Type B pancreatic cell (in vitro differentiated cells): ENCODE results near the gene PHF1. TPM values are rescaled to one million over a fixed set of nuclear protein-coding genes. Genes with fewer than 3 reads are reported as not detected.

Source experiments
- DNase-seq: peaks from one replicate; pipeline ENCODE4 v3.0.0; 2021; ENCODE audit warnings: mixed read lengths; ENCODE audit not compliant: unreplicated experiment; ENCODE audit errors: extremely low spot score
- H3K27ac Mint-ChIP-seq: 2 replicates; pipeline ENCODE4 v1.8.0; 2021; ENCODE audit warnings: mild to moderate bottlenecking, mixed read lengths
- H3K27me3 Mint-ChIP-seq: 2 replicates; pipeline ENCODE4 v1.8.0; 2021; ENCODE audit warnings: mixed read lengths
- H3K36me3 Mint-ChIP-seq: 2 replicates; pipeline ENCODE4 v1.8.0; 2021; ENCODE audit warnings: mixed read lengths
- H3K4me1 Mint-ChIP-seq: one replicate; pipeline ENCODE4 v1.8.0; 2021; ENCODE audit warnings: mixed read lengths; ENCODE audit not compliant: unreplicated experiment
- H3K4me3 Mint-ChIP-seq: 2 replicates; pipeline ENCODE4 v1.8.0; 2021; ENCODE audit warnings: mild to moderate bottlenecking, mixed read lengths
- H3K9me3 Mint-ChIP-seq: 2 replicates; pipeline ENCODE4 v1.8.0; 2021; ENCODE audit warnings: mixed read lengths
- CTCF ChIP-seq: fragments of 200-600 bp; sonication (generic); conservative IDR thresholded peaks from 2 replicates; pipeline ENCODE4 v1.5.0; 2021; ENCODE audit warnings: antibody characterized with exemption, mild to moderate bottlenecking
- total RNA-seq: library from RNA; stranded (reverse); gene quantifications from 2 replicates; pipeline ENCODE4 v1.2.1, GENCODE V29; 2021; ENCODE audit warnings: low replicate concordance

Gene PHF1
- total RNA-seq, 1 donor from 2014 or later, result 49.6 TPM

- H3K27me3 Mint-ChIP-seq, result peaks cover 3% of the 10 kb centered on the region
- TF ChIP-seq CTCF, result no peak
- peaks cover 50% of the 10 kb centered on the region for H3K4me1 Mint-ChIP-seq
- no peaks in the 10 kb centered on the region for H3K9me3 Mint-ChIP-seq
- H3K36me3 Mint-ChIP-seq, result peaks cover 21% of the 10 kb centered on the region
- DNase-seq, result no peak
- peak overlapping the region; percentile 67 for H3K4me3 Mint-ChIP-seq
- peak overlapping the region; percentile 46 for H3K27ac Mint-ChIP-seq
These were observed 21.7 kb downstream of the PHF1 start for GRCh38 chr6:33432546-33432945.

DNA sequence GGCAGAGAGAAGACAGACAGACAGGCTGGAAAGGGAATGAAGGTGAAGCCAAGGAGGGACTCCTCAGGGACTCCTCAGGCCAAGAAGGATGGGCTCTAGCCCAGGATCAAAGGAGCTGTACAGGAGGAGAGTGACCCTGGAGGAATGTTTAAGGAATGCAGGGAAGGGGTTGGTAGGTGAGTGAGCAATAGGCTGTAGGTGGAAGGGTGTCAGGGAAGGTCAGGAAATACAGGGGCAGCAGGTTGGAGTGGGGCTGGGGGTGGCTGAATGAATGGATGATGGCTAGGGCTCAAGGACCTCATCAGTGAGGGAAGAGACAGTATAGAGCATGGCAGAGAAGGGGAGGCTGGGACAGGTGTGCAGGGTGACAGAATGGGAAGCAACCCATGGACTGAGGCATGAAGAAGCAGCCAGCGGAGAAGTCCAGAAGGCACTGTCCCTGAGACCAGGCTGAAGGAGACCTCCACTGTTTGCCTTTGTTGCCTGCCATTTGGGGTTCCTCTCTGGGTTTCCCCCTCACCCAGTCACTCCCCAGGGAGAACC, 22.3 kb downstream of the PHF1 start:
- H3K27ac Mint-ChIP-seq, result peak overlapping the region; percentile 46
- H3K27me3 Mint-ChIP-seq, result peaks cover 3% of the 10 kb centered on the region
- peak overlapping the region; percentile 67 for H3K4me3 Mint-ChIP-seq
- no peak for DNase-seq
- no peak for TF ChIP-seq CTCF
- no peaks in the 10 kb centered on the region for H3K9me3 Mint-ChIP-seq
- H3K4me1 Mint-ChIP-seq, result peaks cover 50% of the 10 kb centered on the region
- H3K36me3 Mint-ChIP-seq, result peaks cover 22% of the 10 kb centered on the region

DNA sequence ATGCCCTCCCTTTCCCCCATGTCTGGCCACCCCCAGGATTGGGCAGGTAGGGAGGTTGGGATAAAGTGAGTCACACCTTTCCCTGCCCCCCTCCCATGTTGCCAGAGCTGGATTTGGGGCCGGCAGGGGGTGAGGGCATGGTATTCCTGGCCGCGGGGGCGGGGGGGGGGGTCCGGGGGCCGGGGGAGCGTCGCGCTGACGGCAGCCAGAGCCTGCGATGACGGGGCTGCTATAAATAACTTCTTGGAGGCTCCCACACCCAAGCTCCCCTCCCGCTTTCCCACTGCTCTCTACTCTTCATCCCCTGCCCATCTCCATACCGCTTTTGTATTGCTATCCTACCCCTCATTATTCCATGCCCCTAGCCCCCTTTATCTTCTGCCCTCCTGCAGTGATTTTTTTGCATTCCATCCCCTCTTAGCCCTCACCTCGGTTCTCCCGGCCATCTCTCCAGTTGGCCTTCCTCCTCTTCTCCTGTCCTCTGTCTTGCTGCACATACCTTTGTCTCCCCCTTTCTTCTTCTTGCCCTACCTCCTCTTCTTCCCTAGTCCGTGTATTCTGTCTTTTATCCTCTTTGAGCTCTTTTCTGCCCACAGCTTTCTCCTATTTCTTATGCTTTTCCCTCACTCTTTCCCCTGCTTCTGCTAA, 22.9 kb downstream of the PHF1 start:
- Mint-ChIP-seq H3K4me3 (peak overlapping the region; percentile 54), H3K27me3 (peaks cover 3% of the 10 kb centered on the region), H3K4me1 (peaks cover 45% of the 10 kb centered on the region), H3K27ac (no peak overlapping the region), H3K9me3 (no peaks in the 10 kb centered on the region), H3K36me3 (peaks cover 22% of the 10 kb centered on the region)
- no peak for DNase-seq
- no peak for TF ChIP-seq CTCF

DNA sequence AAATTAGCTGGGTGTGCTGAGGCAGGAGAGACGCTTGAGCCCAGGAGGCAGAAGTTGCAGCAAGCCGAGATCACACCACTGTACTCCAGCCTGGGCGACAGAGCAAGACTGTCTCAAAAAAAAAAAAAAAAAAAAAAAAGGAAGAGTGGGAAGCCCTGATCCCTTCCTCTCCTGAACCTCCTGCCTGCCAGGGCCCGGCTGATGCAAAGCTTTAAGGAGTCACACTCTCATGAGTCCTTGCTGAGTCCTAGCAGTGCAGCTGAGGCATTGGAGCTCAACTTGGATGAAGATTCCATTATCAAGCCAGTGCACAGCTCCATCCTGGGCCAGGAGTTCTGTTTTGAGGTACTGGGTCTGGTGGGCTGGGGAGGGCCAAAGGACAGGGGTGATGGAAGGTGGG, 24.1 kb downstream of the PHF1 start:
- H3K27me3 Mint-ChIP-seq, result peaks cover 3% of the 10 kb centered on the region
- no peak overlapping the region for H3K27ac Mint-ChIP-seq
- no peak for TF ChIP-seq CTCF
- H3K4me3 Mint-ChIP-seq, result no peak overlapping the region
- no peak for DNase-seq
- H3K4me1 Mint-ChIP-seq, result peaks cover 32% of the 10 kb centered on the region
- H3K9me3 Mint-ChIP-seq, result no peaks in the 10 kb centered on the region
- H3K36me3 Mint-ChIP-seq, result peaks cover 26% of the 10 kb centered on the region

- no peak for TF ChIP-seq CTCF
- Mint-ChIP-seq H3K27me3 (peaks cover 3% of the 10 kb centered on the region), H3K9me3 (no peaks in the 10 kb centered on the region), H3K4me1 (peaks cover 13% of the 10 kb centered on the region), H3K27ac (no peak overlapping the region), H3K36me3 (peaks cover 28% of the 10 kb centered on the region), H3K4me3 (no peak overlapping the region)
- no peak for DNase-seq
These were observed 26.9 kb downstream of the PHF1 start for GRCh38 chr6:33437666-33438065.
